ENCODE data around the gene CYP2U1. TPM values are rescaled to one million over a fixed set of nuclear protein-coding genes. Genes with fewer than 3 reads are reported as not detected.

The CYP2U1 gene
- total and polyA plus RNA-seq, 2 of the 8 experiments (the other 6 are each of a cell fraction or from before 2014, with no cell fraction given): 3.1 to 5.0 TPM

DNA sequence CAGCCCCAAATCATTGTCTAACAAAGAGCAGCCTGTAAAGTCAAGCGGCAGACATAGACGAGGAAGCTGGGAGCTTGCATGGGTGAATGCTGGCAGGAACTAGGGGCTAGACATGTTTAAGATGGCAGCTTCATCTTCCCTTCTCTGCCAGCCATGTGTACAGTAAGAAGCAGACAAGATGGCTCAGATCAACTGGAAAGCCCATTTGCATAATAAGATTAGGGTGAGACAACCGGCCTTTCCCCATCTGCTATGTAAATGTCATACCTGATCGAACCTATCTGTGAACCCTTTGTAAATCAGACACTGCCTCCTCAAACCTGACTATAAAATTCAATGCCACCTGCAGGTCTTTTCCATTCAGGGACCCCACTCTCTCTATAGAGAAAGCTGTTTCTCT, 35.6 kb downstream of the CYP2U1 start:
- H2BK12ac ChIP-seq (ENCODE audit: low read depth, low read length): no peak overlapping the region
- DNase-seq (ENCODE audit: low read depth in 1 of 2, low spot score in 2 of 2): no peak
- H3K56ac ChIP-seq (replicated peaks; ENCODE audit: insufficient read length, low read depth, low read length): no peak overlapping the region
- no peak overlapping the region for H4K91ac ChIP-seq (replicated peaks; ENCODE audit: insufficient read length, low read length)
- no peak for TF ChIP-seq HDAC6 (IDR thresholded peaks at IDR 0.05; ENCODE audit: low read depth, low read length)
- TF ChIP-seq KDM5A (IDR thresholded peaks at IDR 0.05; ENCODE audit: low read length): no peak
- no peak for TF ChIP-seq GABPA (IDR thresholded peaks at IDR 0.05; ENCODE audit: borderline replicate concordance, insufficient read depth, low read length)
- no peak for TF ChIP-seq JUN (IDR thresholded peaks at IDR 0.05; ENCODE audit: low read depth, low read length)
- no peak for TF ChIP-seq POU5F1 (IDR thresholded peaks at IDR 0.05; ENCODE audit: low read depth, low read length)
- no peak for TF ChIP-seq SUZ12 (IDR thresholded peaks at IDR 0.05; ENCODE audit: low read length)
- no peak for TF ChIP-seq TAF1 (IDR thresholded peaks at IDR 0.05; ENCODE audit: low read depth, low read length)
- no peak for TF ChIP-seq RBBP5 (IDR thresholded peaks at IDR 0.05; ENCODE audit: borderline replicate concordance, low read depth, low read length)
- TF ChIP-seq POLR2AphosphoS5 (IDR thresholded peaks at IDR 0.05; ENCODE audit: low read depth, low read length): no peak
- no peak for TF ChIP-seq KDM4A (IDR thresholded peaks at IDR 0.05; ENCODE audit: low read depth, low read length, severe bottlenecking)
- no peak for TF ChIP-seq EP300 (IDR thresholded peaks at IDR 0.05; ENCODE audit: borderline replicate concordance in 1 of 2, low read depth in 2 of 2, low read length in 2 of 2)
- H3K14ac ChIP-seq (ENCODE audit: insufficient read length): no peak overlapping the region
- H2BK120ac ChIP-seq (replicated peaks; ENCODE audit: low read depth, low read length): no peak overlapping the region
- H3K4me3 ChIP-seq (ENCODE audit: extremely low read depth in 1 of 4, insufficient read depth in 2 of 4, low read depth in 3 of 4, low read length in 4 of 4): no peak overlapping the region
- H2AFZ ChIP-seq (ENCODE audit: low read length): no peak overlapping the region; the same call in 1 of the 2 replicates
- no peak overlapping the region for H4K5ac ChIP-seq (ENCODE audit: insufficient read length, low read depth, low read length)
- no peaks in the 10 kb centered on the region for H3K79me1 ChIP-seq (ENCODE audit: low read depth, low read length)
- no peak overlapping the region for H2AK5ac ChIP-seq (ENCODE audit: low read depth, low read length)
- no peak overlapping the region for H2BK5ac ChIP-seq (ENCODE audit: low read depth, low read length)
- H3K4me2 ChIP-seq (ENCODE audit: insufficient read depth in 1 of 2, low read depth in 2 of 2, low read length in 2 of 2): no peak overlapping the region
- no peaks in the 10 kb centered on the region for H3K27me3 ChIP-seq (replicated peaks in 1 of 4; ENCODE audit: control insufficient read depth in 3 of 4, extremely low read depth in 1 of 4, insufficient read depth in 3 of 4, low read length in 3 of 4)
- no peaks in the 10 kb centered on the region for H3K9me3 ChIP-seq (ENCODE audit: insufficient read depth in 2 of 2, low read depth in 1 of 2, low read length in 1 of 2)
- H3K23ac ChIP-seq (ENCODE audit: insufficient read length): no peak overlapping the region
- no peaks in the 10 kb centered on the region for H3K23me2 ChIP-seq (ENCODE audit: low read depth, low read length)
- ChIA-PET POLR2A (ENCODE audit: partially characterized antibody) (no interaction called here), CTCF (ENCODE audit: partially characterized antibody) (no interaction called here)
- H3K4ac ChIP-seq (replicated peaks; ENCODE audit: insufficient read length, low read depth, low read length): no peak overlapping the region
- no peak overlapping the region for H2BK20ac ChIP-seq (ENCODE audit: low read length)
- H3K4me1 ChIP-seq (replicated peaks in 1 of 4; ENCODE audit: control insufficient read depth in 3 of 4, insufficient read depth in 4 of 4, low read length in 3 of 4): no peaks in the 10 kb centered on the region
- no peak overlapping the region for H4K8ac ChIP-seq (ENCODE audit: extremely low read depth, insufficient read depth, low read length)
- no peak overlapping the region for H3K9ac ChIP-seq (replicated peaks in 1 of 4; ENCODE audit: extremely low read depth in 1 of 4, low read depth in 3 of 4, low read length in 3 of 4)
- no peak overlapping the region for H3K27ac ChIP-seq (ENCODE audit: low read depth, low read length)
- WGBS, 2 experiments (ENCODE audit: extremely low coverage in 1 of 2, insufficient coverage in 1 of 2, insufficient read length in 1 of 2, insufficient replicate concordance in 2 of 2, low coverage in 1 of 2, low lambda C conversion rate in 2 of 2, missing lambda C conversion rate in 1 of 2): 94% methylated on average over 4 of the region's 4 CpGs; no CpG with 5 or more reads in 1 of the 2 experiments
- no peaks in the 10 kb centered on the region for H4K20me1 ChIP-seq (replicated peaks in 1 of 2; ENCODE audit: control insufficient read depth in 1 of 2, insufficient read depth in 2 of 2, low read length in 2 of 2)
- no peaks in the 10 kb centered on the region for H3K79me2 ChIP-seq (ENCODE audit: control insufficient read depth in 1 of 2, insufficient read depth in 2 of 2, low read length in 2 of 2)
- no peak overlapping the region for H2BK15ac ChIP-seq (ENCODE audit: low read length)
- no peak for FAIRE-seq
- no peaks in the 10 kb centered on the region for H3K36me3 ChIP-seq (ENCODE audit: control insufficient read depth in 2 of 4, insufficient read depth in 4 of 4, low read length in 3 of 4)
- no peak overlapping the region for H3K18ac ChIP-seq (ENCODE audit: extremely low read depth, low read length)

All from H1 (cell line).